ENCODE data around the gene EFEMP2. TPM values are rescaled to one million over a fixed set of nuclear protein-coding genes. Genes with fewer than 3 reads are reported as not detected.

The EFEMP2 gene
- total RNA-seq, 1 donor from 2014 or later = 6.0 TPM

- ATAC-seq (no peak), DNase-seq (ENCODE audit: low spot score) (no peak)
Measured at GRCh38 chr11:65867284-65868071, 5.1 kb downstream of the EFEMP2 start.

GRCh38 chr11:65866509-65867283 is 5.9 kb downstream of the EFEMP2 start:
- no peak for DNase-seq (ENCODE audit: low spot score)
- ATAC-seq = no peak

GRCh38 chr11:65865550-65866172 is 6.9 kb downstream of the EFEMP2 start:
- no peak for ATAC-seq
- DNase-seq (ENCODE audit: low spot score) = no peak

- DNase-seq (ENCODE audit: low spot score) = no peak
- ATAC-seq = no peak
Measured at GRCh38 chr11:65864706-65865471, 7.7 kb downstream of the EFEMP2 start.

GRCh38 chr11:65863889-65864705 is 8.5 kb downstream of the EFEMP2 start:
- DNase-seq (ENCODE audit: low spot score) (no peak), ATAC-seq (no peak)

GRCh38 chr11:65862941-65863888 is 9.4 kb downstream of the EFEMP2 start:
- no peak for ATAC-seq
- DNase-seq (ENCODE audit: low spot score) = no peak

- ATAC-seq = no peak
- peak; percentile 44 for DNase-seq (ENCODE audit: low spot score)
Measured at GRCh38 chr11:65862191-65862735, 10.3 kb downstream of the EFEMP2 start.

- no peak for ATAC-seq
- peak; percentile 48 for DNase-seq (ENCODE audit: low spot score)
Measured at GRCh38 chr11:65861533-65862183, 10.9 kb downstream of the EFEMP2 start.

- no peak for ATAC-seq
Measured at GRCh38 chr11:65861165-65861505, 11.5 kb downstream of the EFEMP2 start.

GRCh38 chr11:65860278-65861164 is 12.1 kb downstream of the EFEMP2 start, which contains the start of gene MUS81:
MUS81 (plus strand) TSS chr11:65860433; CDS start chr11:65860754, 321 bp downstream.
- peak; percentile 70 for ATAC-seq

More at GRCh38 chr11:65861165-65861505, 11.5 kb downstream of the EFEMP2 start:
- peak; percentile 56 for DNase-seq (ENCODE audit: low spot score)

GRCh38 chr11:65859812-65860277 is 12.8 kb downstream of the EFEMP2 start:
- DNase-seq (ENCODE audit: low spot score) (no peak), ATAC-seq (no peak)

More at GRCh38 chr11:65860278-65861164, 12.1 kb downstream of the EFEMP2 start, which contains the start of gene MUS81:
- DNase-seq (ENCODE audit: low spot score) = peak; percentile 97

- ATAC-seq = peak; percentile 63
Measured at GRCh38 chr11:65859095-65859811, 13.3 kb downstream of the EFEMP2 start.

GRCh38 chr11:65858681-65859087 is 13.9 kb downstream of the EFEMP2 start:
- ATAC-seq = no peak
- DNase-seq (ENCODE audit: low spot score) = no peak

More at GRCh38 chr11:65859095-65859811, 13.3 kb downstream of the EFEMP2 start:
- DNase-seq (ENCODE audit: low spot score) = peak; percentile 96

- DNase-seq (ENCODE audit: low spot score) (peak; percentile 99), ATAC-seq (peak; percentile 72)
Measured at GRCh38 chr11:65857853-65858680, 14.5 kb downstream of the EFEMP2 start, which contains the start of gene CFL1. CFL1 (minus strand) TSS chr11:65858180; CDS start chr11:65858099, 81 bp downstream.

- ATAC-seq (no peak), DNase-seq (ENCODE audit: low spot score) (no peak)
Measured at GRCh38 chr11:65857500-65857852, 15.1 kb downstream of the EFEMP2 start.
